Cortex of kidney (tissue), 1 donor: ENCODE measurements around the gene KLK6.
"Not testable (repeated sequence)": the region's sequence is repeated elsewhere in the genome, so short reads cannot be mapped to it uniquely, and the experiment has no call there.

Experiments used
- DNase-seq: peaks from one replicate; lab custom pipeline; 2025; lab: John Stamatoyannopoulos, UW

The KLK6 gene

DNA sequence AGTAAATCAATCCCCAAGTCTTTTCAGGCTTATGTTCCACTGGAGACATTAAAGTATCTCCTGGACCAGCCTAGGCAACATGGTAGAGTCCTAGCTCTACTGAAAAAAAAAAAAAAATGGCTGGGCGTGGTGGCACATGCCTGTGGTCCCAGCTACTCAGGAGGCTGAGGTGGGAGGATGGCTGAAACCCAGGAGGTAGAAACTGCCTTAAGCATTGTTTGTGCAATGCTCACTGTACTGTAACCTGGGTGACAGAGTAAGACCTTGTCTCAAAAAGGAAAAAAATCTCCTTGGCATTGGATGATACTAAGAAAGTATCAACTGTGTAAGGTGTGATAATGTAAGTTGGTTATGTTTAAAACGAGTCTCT is 23.3 kb upstream of the KLK6 start:
- DNase-seq: no peak

DNA sequence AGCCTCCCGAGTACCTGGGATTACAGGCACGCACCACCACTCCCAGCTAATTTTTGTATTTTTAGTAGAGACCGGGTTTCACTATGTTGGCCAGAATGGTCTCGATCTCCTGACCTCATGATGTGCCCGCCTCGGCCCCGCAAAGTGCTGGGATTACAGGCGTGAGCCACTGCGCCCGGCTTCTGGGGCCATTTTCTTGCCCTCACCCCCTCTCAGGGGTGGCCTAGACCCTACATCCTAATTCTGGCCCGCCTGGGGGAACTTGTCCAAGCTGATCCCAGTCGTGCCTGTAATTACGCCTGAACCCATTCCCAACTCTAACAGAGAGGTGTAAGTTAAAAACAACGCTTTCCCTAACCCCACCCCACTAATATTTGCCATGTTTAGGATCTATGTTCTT is 15.0 kb upstream of the KLK6 start:
- DNase-seq: not testable (repeated sequence)

DNA sequence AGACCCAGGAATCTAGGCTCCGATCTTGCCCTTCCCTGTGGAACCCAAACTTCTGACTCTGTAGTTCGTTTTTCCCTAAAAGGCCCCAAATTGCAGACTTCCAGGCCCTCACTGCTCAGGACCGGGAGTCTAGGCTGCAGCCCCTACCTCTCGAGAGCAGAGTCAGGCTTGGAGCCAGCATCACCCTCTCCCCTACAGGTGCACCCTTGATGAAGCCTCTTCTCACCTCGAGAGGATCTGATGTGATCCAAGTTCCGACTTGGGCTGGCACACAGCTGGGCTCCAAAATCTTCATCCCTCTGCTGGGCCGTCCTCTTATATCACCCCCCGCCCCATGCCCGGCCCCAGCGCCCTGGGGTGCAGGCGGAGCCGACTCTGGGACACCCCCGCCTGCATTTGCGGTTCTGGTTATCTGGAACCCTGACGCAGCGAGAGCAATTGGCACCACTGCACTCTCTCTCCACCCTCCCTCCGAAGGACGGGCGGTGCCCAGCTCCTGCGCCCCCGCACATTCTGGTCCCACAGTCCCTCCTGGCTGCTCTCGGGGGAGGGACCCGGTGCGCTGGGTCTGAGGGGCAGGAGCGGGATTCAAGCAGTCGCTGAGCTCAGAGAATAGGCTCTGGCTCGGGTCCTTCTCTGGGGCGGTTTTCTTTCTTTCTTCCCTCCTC is 14.4 kb upstream of the KLK6 start, which contains the start of gene KLK7:
Gene KLK7 (minus strand): TSS at position 293 of the 668 bp plus-strand sequence. CDS start 1,518 bp downstream, outside the sequence.
- DNase-seq: no peak

DNA sequence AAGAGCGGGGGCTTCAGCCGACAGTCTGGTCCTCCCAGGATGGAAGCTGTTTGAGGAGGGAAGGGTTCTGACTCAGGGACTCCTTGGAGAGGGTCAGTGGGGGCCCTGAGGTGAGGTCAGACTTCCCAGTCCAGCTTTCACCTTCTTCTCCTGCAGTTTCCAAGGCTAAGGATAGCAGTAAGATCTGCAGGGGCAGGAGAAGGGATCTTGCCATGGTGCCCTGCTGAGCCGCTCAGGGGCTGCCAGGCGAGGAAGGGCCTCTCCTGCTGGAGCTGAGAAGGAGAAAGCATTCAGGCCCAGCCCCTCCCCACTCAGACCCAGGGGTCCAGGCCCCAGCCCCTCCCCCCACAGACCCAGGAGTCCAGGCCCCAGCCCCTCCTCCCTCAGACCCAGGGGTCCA is 12.8 kb upstream of the KLK6 start:
- no peak for DNase-seq

DNA sequence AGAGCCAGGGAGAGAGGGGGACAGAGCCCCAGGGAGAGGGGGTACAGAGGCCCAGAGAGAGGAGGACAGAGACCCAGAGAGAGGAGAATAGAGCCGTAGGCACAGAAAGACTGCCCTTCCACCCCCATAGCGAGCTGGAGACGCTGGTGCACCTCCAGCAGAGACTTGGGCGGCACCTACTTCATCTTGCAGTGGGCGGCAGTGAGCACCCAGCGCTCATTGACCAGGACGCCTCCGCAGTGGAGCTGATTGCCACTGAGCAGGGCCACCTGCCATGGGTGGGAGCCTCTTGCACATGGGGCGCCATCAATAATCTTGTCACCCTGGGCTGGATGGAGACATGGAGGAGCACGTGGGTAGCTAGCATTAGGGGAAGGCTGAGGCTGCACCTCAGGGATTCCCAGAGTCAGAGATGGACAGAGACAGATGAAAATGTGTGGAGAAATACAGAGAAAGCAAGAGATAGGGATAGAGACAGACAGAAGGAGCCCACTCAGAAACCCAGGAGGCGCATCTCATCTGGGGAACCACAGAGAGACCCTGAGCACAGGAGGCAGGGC is 12.3 kb upstream of the KLK6 start:
- no peak for DNase-seq

DNA sequence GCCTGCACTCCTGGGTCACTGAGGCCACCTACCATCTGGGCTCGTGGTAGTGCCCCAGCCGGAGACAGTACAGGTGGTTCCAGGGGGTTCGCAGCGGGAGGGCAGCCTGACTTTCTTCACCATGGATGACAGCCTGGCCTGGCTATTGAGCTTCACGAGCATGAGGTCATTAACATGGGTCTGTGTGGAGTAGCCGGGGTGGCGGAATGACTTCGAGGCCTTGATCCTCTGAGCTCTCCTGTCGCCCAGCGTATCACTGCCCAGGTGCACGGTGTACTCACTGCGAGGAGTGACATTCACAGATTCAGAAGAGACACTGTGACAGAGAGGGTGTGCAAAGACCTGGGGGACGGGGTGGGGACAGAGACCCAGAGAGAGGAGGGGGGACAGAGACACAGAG is 10.8 kb upstream of the KLK6 start:
- DNase-seq: no peak

DNA sequence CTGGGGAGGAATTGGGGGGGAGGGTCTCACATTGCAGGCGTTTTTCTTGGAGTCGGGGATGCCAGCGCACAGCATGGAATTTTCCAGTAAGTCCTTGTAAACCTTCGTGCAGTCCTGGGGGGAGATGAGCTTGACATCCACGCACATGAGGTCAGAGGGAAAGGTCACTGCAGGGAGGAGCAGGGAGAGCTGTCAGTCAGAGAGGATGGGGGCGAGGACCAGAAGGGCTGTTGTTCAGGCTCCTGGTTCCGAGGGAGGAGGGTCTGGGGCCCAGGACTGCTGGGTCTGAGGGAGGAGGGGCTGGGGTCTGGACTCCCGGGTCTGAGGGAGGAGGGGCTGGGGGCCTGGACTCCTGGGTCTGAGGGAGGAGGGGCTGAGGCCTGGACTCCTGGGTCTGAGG is 10.4 kb upstream of the KLK6 start:
- no peak for DNase-seq

DNA sequence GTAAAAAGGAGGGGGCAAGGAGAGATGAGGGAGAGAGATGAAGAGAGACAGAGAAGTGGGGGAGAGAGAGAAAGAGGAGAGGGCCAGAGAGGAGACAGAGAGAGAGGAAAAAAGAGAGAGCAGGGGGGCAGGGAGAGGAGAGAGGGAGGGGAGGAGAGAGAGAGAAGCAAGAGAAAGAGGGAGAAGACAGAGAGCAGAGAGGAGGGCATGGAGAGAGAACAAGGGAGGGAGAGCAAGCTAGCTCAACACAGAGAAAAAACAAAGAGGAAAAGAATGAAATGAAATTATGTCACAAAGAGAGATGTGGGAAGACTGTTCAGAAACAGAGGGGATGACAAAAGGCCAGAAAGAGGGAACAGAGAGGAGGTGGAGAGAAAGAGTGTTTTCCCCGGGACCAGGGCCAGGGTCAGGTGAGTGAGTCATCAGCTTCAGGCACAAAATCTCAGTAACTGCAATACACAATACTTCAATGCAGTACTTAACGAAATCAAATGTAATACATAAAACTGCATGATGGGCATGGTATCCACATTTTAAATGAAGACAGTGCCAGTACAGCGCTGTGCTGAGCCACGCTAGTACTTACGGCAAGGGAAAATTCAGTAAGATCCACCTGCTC is 9.5 kb upstream of the KLK6 start:
- no peak for DNase-seq

DNA sequence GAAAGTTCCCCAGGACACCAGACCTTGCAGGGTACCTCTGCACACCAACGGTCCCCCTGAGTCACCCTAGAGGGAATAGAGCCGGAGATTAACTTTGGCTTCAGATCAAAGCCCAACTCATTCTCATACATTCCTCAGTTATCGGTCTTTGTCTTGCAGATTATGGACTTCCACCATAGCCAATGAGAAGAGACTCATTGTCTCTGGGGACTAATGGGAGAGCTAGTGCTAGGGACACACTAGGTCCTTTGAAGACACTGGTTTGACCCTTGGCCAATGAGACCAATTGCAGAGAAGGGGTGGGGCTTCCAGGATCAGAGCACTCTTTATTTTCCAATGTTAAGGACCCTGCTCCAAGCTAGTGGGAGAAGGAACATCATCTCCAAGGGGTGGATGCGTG is 8.2 kb upstream of the KLK6 start:
- no peak for DNase-seq

DNA sequence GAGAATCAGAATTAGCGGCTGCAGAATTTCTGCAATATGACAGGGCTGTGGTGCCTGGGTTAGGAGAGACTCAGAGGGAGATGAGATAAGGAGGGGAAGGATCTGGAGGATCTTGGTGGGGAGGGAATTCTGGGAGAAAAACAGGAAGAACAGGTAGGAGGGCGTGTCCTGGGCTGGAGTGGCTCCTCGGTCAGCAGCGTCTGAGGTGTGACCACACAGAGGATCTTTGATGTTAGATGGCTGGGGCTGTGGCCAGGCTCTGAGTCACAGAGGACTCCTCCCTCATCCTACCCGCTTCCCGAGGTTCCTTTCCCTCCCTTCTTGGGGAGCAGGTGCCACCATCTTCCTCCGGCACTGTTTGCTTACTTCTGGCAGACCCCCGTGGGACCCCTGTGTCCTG is 6.4 kb upstream of the KLK6 start:
- DNase-seq: no peak

DNA sequence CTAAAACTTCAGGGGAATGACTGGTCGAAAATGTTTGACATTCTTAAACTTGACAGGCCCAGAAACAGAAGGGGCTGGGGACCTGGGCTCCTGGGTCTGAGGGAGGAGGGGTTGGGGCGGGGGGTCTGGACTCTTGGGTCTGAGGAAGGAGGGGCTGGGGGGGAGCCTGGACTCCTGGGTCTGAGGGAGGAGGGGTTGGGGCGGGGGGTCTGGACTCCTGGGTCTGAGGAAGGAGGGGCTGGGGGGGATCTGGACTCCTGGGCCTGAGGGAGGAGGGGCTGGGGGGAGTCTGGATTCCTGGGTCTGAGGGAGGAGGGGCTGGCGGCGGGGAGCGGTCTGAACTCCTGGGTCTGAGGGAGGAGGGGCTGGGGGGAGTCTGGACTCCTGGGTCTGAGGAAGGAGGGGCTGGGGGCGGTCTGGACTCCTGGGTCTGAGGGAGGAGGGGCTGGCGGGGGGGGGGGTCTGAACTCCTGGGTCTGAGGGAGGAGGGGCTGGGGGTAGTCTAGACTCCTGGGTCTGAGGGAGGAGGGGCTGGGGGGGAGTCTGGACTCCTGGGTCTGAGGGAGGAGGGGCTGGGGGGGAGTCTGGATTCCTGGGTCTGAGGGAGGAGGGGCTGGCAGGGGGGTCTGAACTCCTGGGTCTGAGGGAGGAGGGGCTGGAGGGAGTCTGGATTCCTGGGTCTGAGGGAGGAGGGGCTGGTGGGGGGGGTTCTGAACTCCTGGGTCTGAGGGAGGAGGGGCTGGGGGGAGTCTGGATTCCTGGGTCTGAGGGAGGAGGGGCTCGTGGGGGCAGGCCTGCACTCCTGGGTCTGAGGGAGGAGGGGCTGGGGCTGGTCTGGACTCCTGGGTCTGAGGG is 5.5 kb upstream of the KLK6 start:
- DNase-seq: no peak

DNA sequence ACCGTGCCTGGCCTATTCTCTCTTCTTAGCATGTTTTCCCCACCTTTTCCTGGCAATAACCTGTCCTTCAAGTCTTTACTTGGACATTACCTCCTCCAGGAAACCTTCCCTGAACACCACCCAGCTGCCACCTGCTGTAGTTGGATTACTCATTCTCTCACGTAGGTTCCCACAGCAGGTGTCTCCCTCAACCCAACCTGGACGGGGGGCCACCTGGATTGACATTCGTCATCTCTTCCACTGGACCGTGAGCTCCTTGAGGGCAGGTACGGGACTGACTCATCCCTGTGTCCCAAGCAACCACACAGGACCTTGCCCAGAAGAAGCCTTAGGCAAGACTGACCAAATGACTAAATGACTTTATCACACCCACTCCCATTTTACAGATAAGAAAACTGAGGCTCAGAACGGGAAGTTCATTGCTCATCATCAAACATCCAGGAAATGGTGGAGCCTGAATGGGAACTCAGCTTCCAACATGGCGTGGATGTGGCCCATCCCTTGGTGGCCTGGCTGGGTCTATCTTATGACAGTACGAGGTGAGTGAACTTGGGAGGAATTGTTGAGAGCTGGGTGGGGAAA is 3.5 kb upstream of the KLK6 start:
- DNase-seq: no peak

DNA sequence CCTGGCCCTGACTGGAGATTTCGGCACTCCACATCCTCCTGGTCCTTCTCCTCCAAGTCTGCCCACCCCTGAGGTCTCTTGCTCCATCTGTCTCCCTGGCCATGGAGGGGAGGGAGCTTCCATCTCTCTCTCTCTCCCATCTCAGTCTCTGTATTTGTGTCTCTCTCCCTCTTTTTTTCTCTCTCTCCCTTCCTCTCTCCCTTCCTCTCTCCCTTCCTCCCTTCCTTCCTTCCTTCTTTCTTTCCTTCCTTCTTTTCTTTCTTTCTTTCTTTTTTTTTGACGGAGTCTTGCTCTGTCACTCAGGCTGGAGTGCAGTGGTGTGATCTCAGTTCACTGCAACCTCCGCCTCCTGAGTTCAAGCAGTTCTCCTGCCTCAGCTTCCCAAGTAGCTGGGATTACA is 419 bp upstream of the KLK6 start:
- DNase-seq: not testable (repeated sequence)

DNA sequence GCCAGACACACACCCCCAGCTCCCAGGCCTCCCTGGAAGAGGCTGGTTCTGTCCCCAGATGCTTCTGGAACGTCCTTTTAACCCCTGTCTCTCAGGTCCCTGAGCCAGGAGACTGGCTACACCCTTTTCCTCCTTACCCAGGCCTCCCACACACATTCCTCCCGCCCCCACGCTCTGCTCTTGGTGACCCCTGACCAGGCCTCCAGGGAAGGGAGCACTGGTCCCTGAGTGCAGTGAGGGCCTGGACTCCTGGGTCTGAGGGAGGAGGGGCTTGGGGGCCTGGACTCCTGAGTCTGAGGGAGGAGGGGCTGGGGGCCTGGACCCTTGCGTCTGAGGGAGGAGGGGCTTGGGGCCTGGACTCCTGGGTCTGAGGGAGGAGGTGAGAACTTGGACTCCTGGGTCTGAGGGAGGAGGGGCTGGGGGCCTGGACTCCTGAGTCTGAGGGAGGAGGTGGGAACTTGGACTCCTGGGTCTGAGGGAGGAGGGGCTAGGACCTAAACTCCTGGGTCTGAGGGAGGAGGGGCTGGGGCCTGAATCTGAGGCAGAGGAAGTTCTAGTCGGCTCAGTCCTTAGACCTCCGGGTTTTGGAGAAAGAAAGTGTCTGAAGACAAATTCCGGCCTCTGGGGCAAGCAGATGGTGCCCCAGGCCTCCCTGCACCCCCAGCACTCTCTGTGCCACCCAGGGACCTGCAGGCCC is 527 bp downstream of the KLK6 start:
- DNase-seq: no peak

DNA sequence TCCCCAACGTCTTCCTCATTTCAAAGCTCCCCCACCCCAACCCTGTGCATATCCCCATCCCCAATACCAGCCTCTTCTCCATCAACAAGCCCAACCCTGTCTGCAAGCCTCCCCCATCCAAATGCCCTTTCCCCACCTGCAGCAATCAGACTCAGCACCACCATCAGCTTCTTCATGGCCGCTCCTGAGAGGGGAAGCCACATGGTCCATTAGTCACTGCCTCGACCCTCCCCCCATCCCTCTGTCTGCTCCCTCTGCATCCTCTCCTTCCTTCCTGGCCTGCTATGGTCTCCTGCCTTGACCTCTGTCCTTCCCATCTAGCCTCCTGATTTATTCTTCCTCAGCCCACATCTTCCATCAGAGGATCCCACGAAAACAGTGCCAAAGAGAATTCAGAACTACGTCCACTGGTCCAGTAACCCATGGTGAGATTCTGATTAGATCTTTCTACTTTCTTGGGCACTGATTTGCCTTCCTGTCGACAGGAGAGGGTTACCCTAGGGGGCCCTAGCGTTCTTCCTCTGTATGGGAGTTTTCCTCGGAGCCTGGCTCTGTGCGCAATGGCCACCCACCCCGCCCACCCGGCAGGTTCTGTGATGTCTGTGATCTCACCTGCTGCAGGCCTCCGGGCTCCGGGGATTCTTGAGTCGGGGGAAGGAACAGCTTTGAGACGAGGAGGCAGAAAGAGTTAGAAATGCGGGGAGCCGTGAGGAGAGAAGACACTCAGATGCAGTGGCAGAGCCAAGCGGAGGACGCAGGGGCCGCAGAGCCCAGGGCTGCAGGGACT is 1.3 kb downstream of the KLK6 start:
- no peak for DNase-seq

DNA sequence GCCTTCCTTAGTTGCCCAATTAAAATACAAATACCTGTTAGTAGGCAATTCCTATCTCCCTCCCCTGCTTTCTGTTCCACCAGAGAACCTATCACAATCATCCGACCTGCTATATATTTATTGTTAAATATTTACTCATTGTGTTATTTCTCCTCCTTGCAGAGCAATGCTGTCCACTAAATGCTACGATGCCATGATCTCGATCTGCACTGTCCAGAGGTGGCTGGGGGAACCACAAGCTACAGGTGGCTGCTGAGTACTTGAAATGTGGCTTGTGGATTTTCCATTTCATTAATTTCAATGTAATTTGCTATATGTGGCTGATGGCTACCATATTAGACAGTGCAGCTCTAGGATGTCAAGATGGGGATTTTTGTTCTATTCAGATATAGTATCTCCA is 5.1 kb downstream of the KLK6 start:
- DNase-seq: no peak

DNA sequence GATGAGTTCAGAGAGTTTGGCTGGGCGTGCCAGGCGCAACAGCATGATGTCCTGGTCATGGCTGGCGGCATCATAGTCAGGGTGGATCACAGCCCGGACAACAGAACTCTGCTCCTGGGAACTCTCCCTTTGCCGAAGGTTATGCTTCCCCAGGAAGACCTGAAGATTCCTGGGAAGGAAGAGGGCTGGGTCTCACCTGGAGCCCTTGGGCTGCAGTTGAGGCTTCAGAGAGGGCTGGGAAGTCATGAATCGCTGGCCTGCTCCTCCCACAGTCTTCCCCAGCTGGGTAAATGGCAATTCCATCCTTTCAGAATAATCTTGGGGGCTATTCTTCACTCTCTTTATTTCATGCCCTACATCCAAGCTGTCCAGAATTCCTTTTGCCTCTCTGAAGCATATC is 6.0 kb downstream of the KLK6 start:
- no peak for DNase-seq

DNA sequence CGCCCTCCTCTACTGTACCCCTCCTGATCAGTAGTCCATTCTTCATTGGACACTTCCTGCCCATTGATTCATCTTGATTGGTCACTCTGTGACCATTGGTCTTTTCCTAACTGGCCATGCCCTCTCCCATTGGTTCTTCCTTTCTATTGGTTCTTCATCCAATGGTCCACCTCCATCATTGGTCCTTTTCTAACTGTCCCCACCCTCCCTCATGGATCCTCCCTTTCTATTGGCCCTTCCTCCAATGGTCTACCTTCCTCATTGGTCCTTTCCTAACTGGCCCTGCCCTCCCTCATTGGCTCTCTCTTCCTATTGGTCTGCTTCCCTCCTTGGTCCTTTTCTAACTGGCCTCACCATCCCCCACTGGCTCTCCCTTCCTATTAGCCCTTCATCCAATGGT is 7.1 kb downstream of the KLK6 start:
- DNase-seq: no peak

DNA sequence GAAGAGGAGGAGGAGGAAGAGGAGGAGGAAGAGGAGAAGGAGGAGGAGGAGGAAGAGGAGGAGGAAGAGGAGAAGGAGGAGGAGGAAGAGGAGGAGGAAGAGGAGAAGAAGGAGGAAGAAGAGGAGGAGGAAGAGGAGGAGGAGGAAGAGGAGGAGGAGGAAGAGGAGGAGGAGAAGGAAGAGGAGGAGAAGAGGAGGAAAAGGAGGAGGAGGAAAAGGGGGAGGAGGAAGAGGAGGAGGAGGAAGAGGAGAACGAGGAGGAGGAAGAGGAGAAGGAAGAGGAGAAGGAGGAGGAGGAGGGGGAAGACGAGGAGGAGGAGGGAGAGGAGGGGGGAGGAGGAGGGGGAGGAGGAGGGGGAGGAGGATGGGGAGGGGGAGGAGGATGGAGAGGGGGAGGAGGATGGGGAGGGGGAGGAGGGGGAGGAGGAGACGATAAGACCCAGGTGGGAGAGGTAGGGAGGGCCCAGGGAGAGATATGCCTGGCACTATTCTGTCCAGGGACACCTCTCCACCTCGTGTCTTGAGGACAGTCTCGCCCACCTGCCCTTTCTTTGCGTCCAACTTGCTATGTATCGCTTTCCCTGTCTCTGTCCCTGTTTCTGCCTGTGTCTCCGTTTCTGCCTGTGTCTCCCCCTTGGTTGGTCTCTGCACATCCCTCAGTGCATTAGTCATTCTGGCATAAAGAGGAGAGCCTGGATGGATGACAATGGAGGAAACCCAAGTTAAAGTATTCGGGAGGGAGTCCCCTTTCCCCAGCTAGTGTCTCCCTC is 9.5 kb downstream of the KLK6 start:
- no peak for DNase-seq

DNA sequence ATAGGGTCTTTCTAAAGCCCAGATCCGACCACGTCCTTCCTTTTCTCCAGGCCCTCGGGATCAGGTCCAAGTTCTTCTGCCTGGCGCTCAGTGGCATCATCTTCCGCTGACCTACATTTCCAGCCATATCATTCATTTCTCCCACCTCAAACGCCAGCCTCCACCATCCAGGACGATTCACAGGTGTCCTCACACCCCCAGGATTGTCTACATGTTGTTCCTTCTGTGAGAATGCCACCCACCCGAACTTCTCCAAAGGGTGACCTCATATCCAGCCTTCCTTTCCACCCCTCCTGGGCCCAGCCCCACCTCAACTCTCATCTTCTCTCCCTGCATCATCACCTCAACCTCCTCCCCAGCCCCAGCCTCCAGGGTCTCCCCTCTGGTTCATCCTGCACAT is 11.8 kb downstream of the KLK6 start:
- DNase-seq: no peak
